Naive thymus-derived CD8-positive, alpha-beta T cell (primary cell): ENCODE results near the gene LARGE1. TPM values are rescaled to one million over a fixed set of nuclear protein-coding genes. Genes with fewer than 3 reads are reported as not detected.
A peak's percentile ranks its signal among the peaks of the same experiment; 100 is the strongest.

Experiments used
- ATAC-seq, 2 donors: fragments of 150-1000 bp; cut with Tn5 transposase in 1 of 2; sonication (Bioruptor Pico), chemical (Tn5 transposase) in 1 of 2; 1 replicate in 1 of 2; 2 replicates in 1 of 2; pipeline ENCODE4 v1.10.0; 2021; ENCODE audit warnings: mild to moderate bottlenecking in 2 of 2, moderate library complexity in 2 of 2
- POLR2A ChIA-PET: fragments of 350-600 bp; sonication (Branson Sonifier 250); formaldehyde crosslinking; loops from one replicate; lab custom pipeline; 2021; ENCODE audit warnings: antibody characterized with exemption; lab: Charles Lee
- DNase-seq, 10 donors: peaks; one replicate each; pipeline versions ENCODE4 v3.0.0 to v3.0.0-alpha.2; 2020 to 2022
- H3K27ac Mint-ChIP-seq, 10 donors: one replicate each; pipeline ENCODE4 v1.8.0; 2020 to 2022; ENCODE audit warnings: mild to moderate bottlenecking in 10 of 10, mixed read lengths in 10 of 10, moderate library complexity in 4 of 10, inconsistent platforms in 1 of 10
- H3K27me3 Mint-ChIP-seq, 5 donors: one replicate each; pipeline ENCODE4 v1.8.0; 2021 to 2022; ENCODE audit warnings: mixed read lengths in 5 of 5
- H3K36me3 Mint-ChIP-seq, 3 donors: one replicate each; pipeline ENCODE4 v1.8.0; 2020 to 2022; ENCODE audit warnings: mixed read lengths in 3 of 3, mild to moderate bottlenecking in 2 of 3, inconsistent platforms in 1 of 3
- H3K4me1 Mint-ChIP-seq, 4 donors: one replicate each; pipeline ENCODE4 v1.8.0; 2021 to 2022; ENCODE audit warnings: mixed read lengths in 4 of 4
- H3K4me3 Mint-ChIP-seq, 10 donors: one replicate each; pipeline ENCODE4 v1.8.0; 2020 to 2022; ENCODE audit warnings: mild to moderate bottlenecking in 10 of 10, mixed read lengths in 10 of 10, moderate library complexity in 6 of 10, inconsistent platforms in 1 of 10
- H3K9me3 Mint-ChIP-seq, 9 donors: one replicate each; pipeline ENCODE4 v1.8.0; 2020 to 2022; ENCODE audit warnings: mixed read lengths in 9 of 9, mild to moderate bottlenecking in 3 of 9, inconsistent platforms in 1 of 9, moderate library complexity in 1 of 9
- polyA plus RNA-seq, 3 donors: library from polyadenylated mRNA; unstranded; fragments of 300-500 nt; fragmentation: Illumina TruSeq; gene quantifications; one replicate each; pipeline ENCODE4 v1.2.3, GENCODE V29; 2021
- total RNA-seq, 8 experiments: library from RNA in 2 of 8; stranded (reverse) in 2 of 8; gene quantifications; one replicate each; pipeline ENCODE4 v1.2.3 and lab custom pipeline; 2021 to 2026

LARGE1 gene
- total and polyA plus RNA-seq, 5 experiments from 2014 or later: 0.07 to 3.0 (median 2.6) TPM; not detected in 2

- no peak for DNase-seq
Measured at GRCh38 chr22:33796494-33796893, 123.8 kb downstream of the LARGE1 start.

GRCh38 chr22:33793475-33793874 lies 126.8 kb downstream of the LARGE1 start:
- no peak overlapping the region for H3K27ac Mint-ChIP-seq
- no peak overlapping the region for H3K4me3 Mint-ChIP-seq
- ATAC-seq: no peak
- no peak for DNase-seq
- peaks cover 0 to 7% (median 4%) of the 10 kb centered on the region in 5 donors for H3K27me3 Mint-ChIP-seq
- POLR2A ChIA-PET: no interaction called here
- H3K4me1 Mint-ChIP-seq: peaks cover 0 to 3% (median 0%) of the 10 kb centered on the region in 4 donors
- peaks cover 5 to 63% (median 16%) of the 10 kb centered on the region in 9 donors for H3K9me3 Mint-ChIP-seq
- peaks cover 0 to 13% (median 2%) of the 10 kb centered on the region in 3 donors for H3K36me3 Mint-ChIP-seq

More at GRCh38 chr22:33796494-33796893, 123.8 kb downstream of the LARGE1 start:
- Mint-ChIP-seq H3K27ac (no peak overlapping the region), H3K9me3 (peaks cover 4 to 53% (median 17%) of the 10 kb centered on the region in 9 donors), H3K4me3 (no peak overlapping the region), H3K36me3 (peaks cover 0 to 11% (median 2%) of the 10 kb centered on the region in 3 donors), H3K27me3 (peaks cover 0 to 7% (median 4%) of the 10 kb centered on the region in 5 donors), H3K4me1 (peaks cover 0 to 3% (median 0%) of the 10 kb centered on the region in 4 donors)
- no peak for ATAC-seq
- POLR2A ChIA-PET: no interaction called here

GRCh38 chr22:33792832-33793231 lies 127.4 kb downstream of the LARGE1 start:
- Mint-ChIP-seq H3K9me3 (peaks cover 3 to 63% (median 19%) of the 10 kb centered on the region in 9 donors), H3K4me3 (no peak overlapping the region), H3K4me1 (peaks cover 0 to 3% (median 0%) of the 10 kb centered on the region in 4 donors), H3K27me3 (peaks cover 0 to 7% (median 4%) of the 10 kb centered on the region in 5 donors), H3K27ac (no peak overlapping the region), H3K36me3 (peaks cover 0 to 19% (median 2%) of the 10 kb centered on the region in 3 donors)
- POLR2A ChIA-PET: no interaction called here
- DNase-seq (no peak), ATAC-seq (no peak)

- ATAC-seq (no peak), DNase-seq (no peak)
Measured at GRCh38 chr22:33789690-33790253, 130.5 kb downstream of the LARGE1 start.

GRCh38 chr22:33788927-33789326 lies 131.3 kb downstream of the LARGE1 start:
- H3K9me3 Mint-ChIP-seq: peaks cover 0 to 52% (median 20%) of the 10 kb centered on the region in 9 donors
- peaks cover 0 to 7% (median 0%) of the 10 kb centered on the region in 5 donors for H3K27me3 Mint-ChIP-seq
- H3K27ac Mint-ChIP-seq: no peak overlapping the region
- POLR2A ChIA-PET: no interaction called here
- no peak overlapping the region for H3K4me3 Mint-ChIP-seq
- peaks cover 0 to 27% (median 2%) of the 10 kb centered on the region in 3 donors for H3K36me3 Mint-ChIP-seq
- DNase-seq (no peak), ATAC-seq (no peak)
- H3K4me1 Mint-ChIP-seq: peaks cover 0 to 5% (median 0%) of the 10 kb centered on the region in 4 donors

More at GRCh38 chr22:33789690-33790253, 130.5 kb downstream of the LARGE1 start:
- Mint-ChIP-seq H3K36me3 (peaks cover 0 to 28% (median 2%) of the 10 kb centered on the region in 3 donors), H3K9me3 (peaks cover 0 to 56% (median 22%) of the 10 kb centered on the region in 9 donors), H3K4me1 (peaks cover 0 to 5% (median 0%) of the 10 kb centered on the region in 4 donors), H3K27me3 (peaks cover 0 to 7% (median 0%) of the 10 kb centered on the region in 5 donors), H3K27ac (no peak overlapping the region), H3K4me3 (no peak overlapping the region)
- POLR2A ChIA-PET: no interaction called here

GRCh38 chr22:33787645-33788456 lies 132.4 kb downstream of the LARGE1 start:
- ATAC-seq (no peak), DNase-seq (no peak)
- Mint-ChIP-seq H3K4me3 (no peak overlapping the region), H3K27me3 (peaks cover 0 to 7% (median 0%) of the 10 kb centered on the region in 5 donors), H3K27ac (no peak overlapping the region), H3K36me3 (peaks cover 0 to 21% (median 2%) of the 10 kb centered on the region in 3 donors), H3K4me1 (peaks cover 0 to 5% (median 0%) of the 10 kb centered on the region in 4 donors), H3K9me3 (peaks cover 0 to 41% (median 20%) of the 10 kb centered on the region in 9 donors)
- POLR2A ChIA-PET: no interaction called here

- no peak overlapping the region for H3K27ac Mint-ChIP-seq
- H3K9me3 Mint-ChIP-seq: peaks cover 0 to 38% (median 20%) of the 10 kb centered on the region in 9 donors
- ATAC-seq (no peak), DNase-seq (no peak)
- H3K4me1 Mint-ChIP-seq: peaks cover 0 to 2% (median 0%) of the 10 kb centered on the region in 4 donors
- POLR2A ChIA-PET: no interaction called here
- no peaks in the 10 kb centered on the region for H3K27me3 Mint-ChIP-seq
- H3K36me3 Mint-ChIP-seq: peaks cover 0 to 21% (median 0%) of the 10 kb centered on the region in 3 donors
- no peak overlapping the region for H3K4me3 Mint-ChIP-seq
Measured at GRCh38 chr22:33786149-33786548, 134.1 kb downstream of the LARGE1 start.

- Mint-ChIP-seq H3K4me1 (peaks cover 0 to 2% (median 0%) of the 10 kb centered on the region in 4 donors), H3K9me3 (peaks cover 0 to 38% (median 20%) of the 10 kb centered on the region in 9 donors)
- POLR2A ChIA-PET: no interaction called here
Measured at GRCh38 chr22:33785283-33785968, 134.8 kb downstream of the LARGE1 start.

GRCh38 chr22:33781411-33781810 lies 138.9 kb downstream of the LARGE1 start:
- no peak for ATAC-seq
- DNase-seq: no peak
- Mint-ChIP-seq H3K9me3 (peaks cover 0 to 12% (median 1%) of the 10 kb centered on the region in 9 donors), H3K36me3 (no peaks in the 10 kb centered on the region), H3K27ac (no peak overlapping the region), H3K27me3 (peaks cover 0 to 3% (median 0%) of the 10 kb centered on the region in 5 donors), H3K4me3 (no peak overlapping the region), H3K4me1 (no peaks in the 10 kb centered on the region)
- POLR2A ChIA-PET: no interaction called here

More at GRCh38 chr22:33785283-33785968, 134.8 kb downstream of the LARGE1 start:
- Mint-ChIP-seq H3K36me3 (peaks cover 0 to 21% (median 0%) of the 10 kb centered on the region in 3 donors), H3K27ac (no peak overlapping the region), H3K4me3 (no peak overlapping the region), H3K27me3 (no peaks in the 10 kb centered on the region)
- no peak for ATAC-seq
- DNase-seq: no peak

- POLR2A ChIA-PET: no interaction called here
- Mint-ChIP-seq H3K27ac (peak overlapping the region in 1 of 10 donors; percentile 8), H3K9me3 (peaks cover 0 to 12% (median 1%) of the 10 kb centered on the region in 9 donors), H3K4me3 (no peak overlapping the region), H3K27me3 (peaks cover 0 to 3% (median 0%) of the 10 kb centered on the region in 5 donors), H3K4me1 (no peaks in the 10 kb centered on the region), H3K36me3 (no peaks in the 10 kb centered on the region)
- DNase-seq (no peak), ATAC-seq (no peak)
Measured at GRCh38 chr22:33780531-33781136, 139.6 kb downstream of the LARGE1 start.

- Mint-ChIP-seq H3K9me3 (peaks cover 0 to 7% (median 0%) of the 10 kb centered on the region in 9 donors), H3K36me3 (no peaks in the 10 kb centered on the region), H3K4me1 (no peaks in the 10 kb centered on the region), H3K27ac (no peak overlapping the region), H3K27me3 (peaks cover 0 to 3% (median 0%) of the 10 kb centered on the region in 5 donors), H3K4me3 (no peak overlapping the region)
- POLR2A ChIA-PET: no interaction called here
- no peak for ATAC-seq
- DNase-seq: no peak
Measured at GRCh38 chr22:33779243-33779642, 141.0 kb downstream of the LARGE1 start.

GRCh38 chr22:33776491-33776890 lies 143.8 kb downstream of the LARGE1 start:
- ATAC-seq (no peak), DNase-seq (no peak)
- Mint-ChIP-seq H3K4me1 (no peaks in the 10 kb centered on the region), H3K9me3 (peaks cover 0 to 9% (median 4%) of the 10 kb centered on the region in 9 donors), H3K27ac (no peak overlapping the region), H3K36me3 (no peaks in the 10 kb centered on the region), H3K4me3 (no peak overlapping the region), H3K27me3 (peaks cover 0 to 6% (median 0%) of the 10 kb centered on the region in 5 donors)
- POLR2A ChIA-PET: no interaction called here
